RCC 7860 (cell line): Measurements from ENCODE around the gene CDH12.
"Not testable (repeated sequence)": the region's sequence is repeated elsewhere in the genome, so short reads cannot be mapped to it uniquely, and the experiment has no call there.

ENCODE experiments used
- DNase-seq: peaks from one replicate; pipeline ENCODE4 v3.0.0-alpha.2; 2015; ENCODE audit warnings: low spot score
- FAIRE-seq: peaks from 2 replicates; lab custom pipeline; 2012; peaks lifted over from hg19 to GRCh38; lab: Jason Lieb, UNC

CDH12 gene

GRCh38 chr5:22662391-22662790 is 190.8 kb downstream of the CDH12 start:
- DNase-seq (no peak), FAIRE-seq (no peak)

GRCh38 chr5:22651355-22651754 is 201.8 kb downstream of the CDH12 start:
- DNase-seq, result no peak
- no peak for FAIRE-seq

DNA sequence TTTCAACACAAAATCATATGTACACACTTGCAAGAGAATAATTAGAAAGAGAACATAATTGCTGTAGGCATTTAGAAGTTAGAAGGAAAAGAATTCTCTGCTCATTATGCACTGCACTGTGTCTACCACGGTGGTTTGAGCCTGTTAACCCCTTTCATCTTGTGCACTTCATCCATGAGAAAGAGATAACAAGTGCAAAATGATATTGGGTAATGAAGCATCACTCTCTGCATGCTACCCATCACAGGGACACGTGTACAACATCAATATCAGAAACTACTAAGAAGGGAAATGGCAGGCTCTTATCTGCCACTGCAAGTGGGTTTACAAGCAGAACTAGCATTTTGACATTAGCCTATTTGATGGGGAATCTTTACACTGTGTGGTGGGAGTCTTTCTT is 202.6 kb downstream of the CDH12 start:
- FAIRE-seq (no peak), DNase-seq (no peak)

GRCh38 chr5:22649074-22649473 is 204.1 kb downstream of the CDH12 start:
- DNase-seq, result no peak
- FAIRE-seq, result no peak

- FAIRE-seq, result no peak
Observed at GRCh38 chr5:22644859-22645258, 208.3 kb downstream of the CDH12 start.

GRCh38 chr5:22643356-22643755 is 209.8 kb downstream of the CDH12 start:
- DNase-seq (no peak), FAIRE-seq (no peak)

More at GRCh38 chr5:22644859-22645258, 208.3 kb downstream of the CDH12 start:
- no peak for DNase-seq

GRCh38 chr5:22631683-22632082 is 221.5 kb downstream of the CDH12 start:
- FAIRE-seq, result no peak
- no peak for DNase-seq

DNA sequence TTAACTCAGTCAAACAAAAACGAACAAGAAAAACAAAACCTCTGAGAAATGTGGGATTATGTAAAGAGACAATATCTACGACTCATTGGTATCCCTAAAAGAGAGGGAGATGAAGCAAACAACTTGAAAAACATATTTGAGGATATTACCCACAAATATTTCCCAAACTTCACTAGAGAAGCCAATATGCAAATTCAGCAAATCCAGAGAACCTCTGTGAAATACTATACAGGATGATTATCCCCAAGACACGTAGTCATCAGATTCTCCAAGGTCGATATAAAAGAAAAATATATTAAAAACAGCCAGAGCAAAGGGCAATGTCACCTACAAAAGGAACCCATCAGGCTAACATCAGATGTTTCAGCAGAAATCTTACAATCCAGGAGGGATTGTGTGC is 226.1 kb downstream of the CDH12 start:
- DNase-seq, result no peak
- no peak for FAIRE-seq

GRCh38 chr5:22625451-22625850 is 227.7 kb downstream of the CDH12 start:
- no peak for FAIRE-seq

DNA sequence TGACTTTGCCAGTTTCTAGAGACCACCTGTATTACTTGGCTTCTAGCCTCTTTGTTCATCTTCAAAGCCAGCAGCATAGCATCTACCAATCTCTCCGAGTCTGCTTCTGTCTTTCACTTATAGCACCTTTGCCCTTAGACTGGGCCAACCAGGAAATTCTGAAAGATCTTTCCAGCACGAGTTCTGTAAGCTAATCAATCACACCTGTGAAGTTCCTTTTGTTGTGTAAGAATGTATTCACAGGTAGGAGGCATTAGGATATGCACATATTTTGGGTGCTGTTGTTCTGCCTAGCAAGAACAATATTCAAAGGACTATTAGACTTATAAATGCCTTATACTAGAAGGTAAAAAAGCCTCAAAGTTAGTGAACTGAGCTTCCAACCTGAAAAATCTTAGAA is 232.1 kb downstream of the CDH12 start:
- FAIRE-seq (no peak), DNase-seq (no peak)

More at GRCh38 chr5:22625451-22625850, 227.7 kb downstream of the CDH12 start:
- DNase-seq, result no peak

DNA sequence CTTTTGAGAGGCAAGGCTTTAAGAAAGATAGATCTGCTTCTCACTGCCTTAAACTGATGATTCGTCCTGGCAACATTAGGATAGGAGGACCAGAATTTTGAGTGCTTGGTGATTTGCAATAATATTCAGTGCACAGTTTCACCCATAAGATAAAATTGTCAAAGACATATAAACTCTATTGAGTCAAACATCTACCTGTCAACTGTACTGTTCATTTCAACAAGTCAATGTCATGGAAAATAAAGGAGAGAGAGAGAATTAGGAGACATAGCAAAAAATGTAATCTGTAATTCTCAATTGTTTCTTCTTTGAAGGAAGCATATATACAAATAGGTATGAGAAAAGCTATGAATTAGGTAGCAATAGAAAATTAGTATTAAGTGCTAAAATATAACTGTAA is 237.2 kb downstream of the CDH12 start:
- DNase-seq (no peak), FAIRE-seq (no peak)

DNA sequence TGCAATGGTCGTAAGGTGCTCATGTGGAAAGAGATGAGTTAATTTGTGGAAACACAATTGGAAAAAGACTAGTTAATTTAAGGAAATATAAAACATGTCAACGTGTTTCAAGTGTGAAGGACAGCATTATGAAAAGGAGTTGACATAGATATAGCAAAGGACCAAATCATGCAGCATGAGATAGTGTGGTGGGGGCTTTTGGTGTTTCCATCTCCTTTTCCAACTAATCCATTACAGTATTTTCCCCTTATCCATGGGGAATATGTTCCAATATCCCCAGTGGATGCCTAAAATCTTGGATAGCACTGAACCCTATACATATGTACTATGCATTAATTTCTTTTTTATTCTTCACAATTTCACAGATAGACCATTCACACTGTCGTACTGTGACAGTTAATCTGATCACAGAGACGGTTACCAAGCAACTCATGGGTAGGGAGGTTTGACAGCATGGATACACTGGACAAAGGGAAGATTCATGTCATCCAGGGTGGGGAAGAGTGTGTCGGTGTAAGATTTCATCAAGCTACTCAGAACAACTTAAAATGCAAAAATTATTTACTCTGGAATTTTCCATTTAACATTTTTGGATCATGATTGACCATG is 238.6 kb downstream of the CDH12 start:
- no peak for FAIRE-seq
- DNase-seq, result no peak

- DNase-seq (no peak), FAIRE-seq (no peak)
Observed at GRCh38 chr5:22612928-22613327, 240.2 kb downstream of the CDH12 start.

- FAIRE-seq, result no peak
- no peak for DNase-seq
Observed at GRCh38 chr5:22611327-22611726, 241.8 kb downstream of the CDH12 start.

- FAIRE-seq, DNase-seq: not testable (repeated sequence)
Observed at GRCh38 chr5:22607498-22607897, 245.6 kb downstream of the CDH12 start.

DNA sequence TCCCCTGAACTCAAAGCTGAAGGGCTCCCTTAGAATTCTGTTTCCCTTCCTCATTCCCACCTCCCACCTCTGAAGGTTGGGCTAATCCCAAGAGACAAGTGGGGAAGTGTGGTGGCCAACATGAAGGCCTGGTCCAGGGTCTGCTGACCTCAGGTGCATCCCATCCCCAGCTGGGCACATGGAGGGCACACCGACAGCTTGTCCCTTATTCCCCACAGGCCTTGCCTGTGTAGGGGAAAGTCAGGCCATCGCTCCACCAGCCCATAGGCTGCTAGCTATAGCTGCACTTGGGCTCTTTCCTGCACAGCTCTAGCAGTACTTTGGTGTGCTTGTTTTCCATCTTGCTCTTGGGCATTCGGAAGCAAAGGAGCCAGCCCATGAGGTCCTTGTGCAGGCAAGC is 247.7 kb downstream of the CDH12 start:
- DNase-seq (no peak), FAIRE-seq (no peak)

GRCh38 chr5:22604711-22605110 is 248.4 kb downstream of the CDH12 start:
- FAIRE-seq (no peak), DNase-seq (no peak)

GRCh38 chr5:22598796-22599195 is 254.3 kb downstream of the CDH12 start:
- FAIRE-seq (no peak), DNase-seq (no peak)

DNA sequence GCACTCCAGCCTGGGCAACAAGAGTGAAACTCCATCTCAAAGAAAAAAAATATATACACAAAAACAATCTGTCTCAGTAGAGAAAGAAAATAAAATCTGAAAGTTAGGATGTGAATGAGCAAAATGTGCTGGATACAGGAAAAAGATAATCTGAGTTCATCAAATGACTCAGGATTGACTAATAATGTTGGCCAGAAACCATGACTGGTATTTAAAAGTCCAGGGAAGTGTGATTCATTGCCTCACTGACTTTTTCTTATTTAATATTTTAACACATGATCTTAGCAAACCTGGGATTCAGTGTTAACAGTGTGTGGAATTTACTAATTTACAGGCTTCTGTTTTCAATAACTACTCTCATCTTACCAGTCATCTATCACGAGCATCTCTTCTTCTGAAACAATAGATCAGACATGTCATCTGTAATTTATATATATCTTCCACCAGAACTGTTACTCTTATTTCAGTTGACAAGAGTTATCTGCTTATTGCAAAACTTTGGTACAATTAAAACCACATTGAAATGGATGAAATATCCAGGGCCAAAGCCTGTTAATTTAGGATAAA is 256.7 kb downstream of the CDH12 start:
- DNase-seq (peak; percentile 79), FAIRE-seq (peak; percentile 97)

DNA sequence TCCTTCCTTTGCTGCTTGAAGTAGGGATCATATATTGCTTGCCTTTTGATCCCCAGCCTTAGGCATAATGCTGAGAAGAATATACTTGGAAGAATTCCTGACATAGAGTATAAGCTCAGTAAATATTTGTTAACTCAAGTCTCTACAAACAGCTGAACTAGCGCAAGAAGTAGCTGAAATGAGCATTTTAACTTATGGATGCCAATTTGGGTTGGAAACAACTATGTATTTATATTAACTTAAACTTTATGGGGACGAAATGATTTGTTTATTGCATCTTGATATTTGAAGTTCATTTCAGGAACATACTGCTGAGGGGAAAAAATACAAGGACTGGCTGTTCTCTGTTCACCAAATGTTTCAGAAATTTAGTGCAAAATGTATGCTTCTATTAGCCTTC is 258.7 kb downstream of the CDH12 start:
- FAIRE-seq (no peak), DNase-seq (no peak)

DNA sequence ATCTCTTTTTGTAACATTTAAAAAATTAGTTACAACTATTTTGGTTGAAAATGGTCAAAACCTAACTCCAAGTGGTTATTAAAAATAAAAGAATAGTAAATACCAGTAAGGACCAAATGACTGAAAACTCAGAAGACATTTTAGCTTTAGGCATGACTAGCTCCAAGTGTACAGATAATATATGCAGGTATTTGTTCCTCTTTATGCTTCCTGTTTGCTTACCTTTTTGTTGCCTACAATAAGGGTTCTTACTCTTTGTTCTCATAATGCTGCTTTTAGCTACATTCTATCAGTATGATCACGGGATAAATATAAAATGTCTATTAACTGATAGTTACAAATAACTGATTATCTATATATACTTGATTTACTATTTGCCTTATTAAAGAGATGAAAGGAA is 259.6 kb downstream of the CDH12 start:
- no peak for FAIRE-seq
- DNase-seq, result no peak

DNA sequence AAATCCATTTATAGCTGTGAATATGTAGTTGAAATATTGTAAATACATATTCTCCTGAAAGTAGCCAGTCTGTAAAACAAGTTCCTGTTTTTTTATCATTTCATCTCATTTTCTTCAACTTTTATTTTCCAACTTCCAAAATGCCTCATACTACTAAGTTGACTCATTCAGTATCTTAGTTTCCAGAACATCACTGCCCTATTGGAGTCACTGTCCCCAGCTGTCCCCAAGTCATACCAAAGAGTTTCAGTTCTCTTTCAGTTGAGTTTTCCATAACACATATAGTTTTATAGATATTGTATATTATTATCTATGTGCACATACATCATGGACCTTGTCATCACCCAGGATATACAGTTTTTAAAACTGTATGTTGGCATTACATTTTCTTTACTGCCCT is 261.7 kb downstream of the CDH12 start:
- FAIRE-seq, result no peak

DNA sequence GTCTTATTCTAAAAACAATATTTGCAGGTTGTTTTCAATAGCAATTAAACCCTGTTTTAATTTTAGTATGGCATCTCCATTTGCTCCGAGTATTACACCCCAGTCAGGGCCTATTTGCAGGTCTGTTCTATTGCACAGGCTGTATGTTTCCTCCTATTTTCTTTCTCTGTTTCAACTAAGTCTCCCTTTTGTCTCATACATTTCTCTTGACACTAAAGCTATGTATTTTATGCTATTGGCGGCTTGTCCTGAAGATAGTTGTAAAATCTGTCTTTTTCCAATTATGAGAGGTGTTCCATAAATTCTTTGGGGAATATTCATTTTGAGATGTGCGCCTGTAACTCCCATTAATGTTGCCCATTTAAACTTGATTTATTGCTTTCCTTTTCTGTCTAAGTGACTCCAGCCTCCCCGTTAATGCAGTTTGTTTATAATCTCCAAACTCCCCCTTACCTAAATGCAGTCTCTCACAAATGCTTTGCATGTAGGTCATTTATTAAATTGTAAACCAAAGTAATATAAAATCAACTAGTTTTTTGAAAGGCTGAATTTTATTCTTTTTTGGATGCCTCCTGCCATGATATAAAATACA is 262.4 kb downstream of the CDH12 start:
- no peak for DNase-seq
- no peak for FAIRE-seq

More for the DNA sequence above, 261.7 kb downstream of the CDH12 start:
- DNase-seq, result no peak
